SKM-1 (cell line): Measurements from ENCODE around the gene SLX9.
A peak's percentile ranks its signal among the peaks of the same experiment; 100 is the strongest.
"Not testable (repeated sequence)": the region's sequence is repeated elsewhere in the genome, so short reads cannot be mapped to it uniquely, and the experiment has no call there.

Experiments used
- DNase-seq: peaks from one replicate; lab custom pipeline; 2025; ENCODE audit not compliant: unreplicated experiment; lab: John Stamatoyannopoulos, UW

Gene SLX9

DNA sequence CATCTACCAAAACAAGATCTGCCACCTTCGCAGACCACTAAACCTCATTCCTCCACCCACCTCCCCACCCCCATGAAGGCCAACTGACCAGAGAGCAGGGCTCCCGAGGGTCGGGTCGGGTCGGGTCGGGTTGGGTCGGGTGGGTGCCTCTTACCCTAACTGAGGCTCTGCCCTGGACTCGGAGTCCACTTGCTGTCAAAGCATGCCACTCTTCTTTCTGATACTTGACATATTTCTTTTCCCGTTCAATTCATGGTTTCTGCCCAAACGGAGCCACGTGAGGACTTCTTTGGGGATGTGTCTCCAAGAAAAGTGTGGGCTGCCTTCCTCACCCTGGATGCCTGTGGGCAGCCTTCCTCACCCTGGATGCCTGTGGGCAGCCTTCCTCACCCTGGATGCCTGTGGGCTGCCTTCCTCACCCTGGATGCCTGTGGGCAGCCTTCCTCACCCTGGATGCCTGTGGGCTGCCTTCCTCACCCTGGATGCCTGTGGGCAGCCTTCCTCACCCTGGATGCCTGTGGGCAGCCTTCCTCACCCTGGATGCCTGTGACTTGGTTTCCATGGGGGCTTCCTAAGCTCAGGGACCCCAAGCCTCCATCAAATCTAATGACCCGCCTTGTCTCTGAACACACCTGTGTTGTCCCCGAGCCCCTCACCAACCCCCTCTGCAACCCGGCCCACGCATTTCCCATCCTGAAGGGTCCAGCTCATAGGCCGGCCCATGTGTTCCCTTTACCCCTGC, 11.2 kb upstream of the SLX9 start:
- not testable (repeated sequence) for DNase-seq

GRCh38 chr21:44929242-44929798, 10.5 kb upstream of the SLX9 start:
- no peak for DNase-seq

GRCh38 chr21:44929799-44930542, 9.9 kb upstream of the SLX9 start:
- DNase-seq: no peak

DNA sequence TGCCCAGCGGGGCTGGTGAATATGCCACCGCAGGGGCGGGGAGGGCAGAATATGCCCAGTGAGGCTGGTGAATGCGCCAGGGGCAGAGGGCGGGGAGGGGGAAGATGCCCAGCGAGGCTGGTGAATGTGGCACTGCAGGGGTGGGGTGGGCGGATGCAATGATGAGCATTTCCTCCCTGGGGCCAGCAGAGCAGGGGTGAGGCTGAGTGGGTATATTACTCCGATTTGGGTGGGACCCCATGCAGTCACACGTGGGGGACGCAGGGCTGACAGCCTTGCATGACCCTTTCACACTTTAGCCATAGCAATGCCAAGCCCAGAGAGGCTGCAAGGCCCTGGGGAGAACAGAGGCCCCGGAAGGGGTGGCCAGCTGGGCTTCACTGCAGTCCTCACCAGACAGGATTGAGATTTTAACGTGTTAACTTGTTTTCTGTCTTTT, 9.3 kb upstream of the SLX9 start:
- no peak for DNase-seq

GRCh38 chr21:44931137-44931500, 8.7 kb upstream of the SLX9 start:
- DNase-seq: peak; percentile 65

- DNase-seq: no peak
These were observed 8.1 kb upstream of the SLX9 start for GRCh38 chr21:44931501-44932407.

GRCh38 chr21:44932408-44933181, 7.2 kb upstream of the SLX9 start:
- no peak for DNase-seq

DNA sequence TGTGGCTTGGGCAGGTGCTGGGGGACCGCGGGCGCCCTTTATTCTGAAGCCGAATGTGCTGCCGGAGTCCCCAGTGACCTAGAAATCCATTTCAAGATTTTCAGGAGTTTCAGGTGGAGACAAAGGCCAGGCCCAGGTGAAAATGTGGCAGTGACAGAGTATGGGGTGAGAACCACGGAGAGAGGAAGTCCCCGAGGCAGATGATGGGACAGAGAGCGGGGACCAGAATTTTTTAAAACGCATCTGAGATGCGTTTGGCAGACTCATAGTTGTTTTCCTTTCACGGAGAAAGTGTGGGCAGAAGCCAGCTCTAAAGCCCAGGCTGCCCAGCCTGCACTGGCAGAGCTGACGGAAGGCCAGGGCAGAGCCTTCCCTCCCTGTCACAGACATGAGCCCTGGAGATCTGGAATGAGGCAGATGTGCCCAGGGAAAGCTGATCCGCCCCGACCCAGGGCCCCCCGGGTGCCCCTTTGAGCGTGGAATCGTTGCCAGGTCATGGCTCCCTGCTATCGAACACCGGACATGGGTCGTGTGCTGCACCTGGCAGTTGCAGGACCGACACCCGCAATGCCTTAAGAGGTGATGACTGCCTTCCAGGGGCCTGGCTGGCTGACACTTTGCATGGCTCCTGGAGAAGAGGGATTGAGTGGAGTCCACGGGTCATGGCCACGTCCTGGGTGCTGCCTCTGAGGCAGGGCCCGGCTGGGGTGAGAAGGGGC, 6.5 kb upstream of the SLX9 start:
- DNase-seq: no peak

DNA sequence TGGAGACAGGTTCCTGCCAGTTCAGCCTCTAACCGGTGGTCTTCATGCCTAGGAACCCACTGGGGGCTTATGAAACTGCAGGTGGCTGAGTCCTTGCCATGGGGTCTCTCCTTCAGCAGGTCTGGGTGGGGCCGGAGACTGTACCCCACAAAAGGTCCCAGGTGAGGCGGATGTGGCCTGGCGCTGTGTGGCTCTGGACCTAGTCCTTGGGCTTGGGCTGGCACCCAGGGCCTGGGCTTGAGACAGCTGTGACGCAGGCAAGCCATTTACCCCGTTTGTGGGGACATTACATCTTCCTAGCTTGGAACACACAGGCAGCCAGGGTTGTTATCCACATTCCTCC, 5.9 kb upstream of the SLX9 start:
- DNase-seq: no peak

- DNase-seq: no peak
These were observed 5.6 kb upstream of the SLX9 start for GRCh38 chr21:44934276-44934675.

DNA sequence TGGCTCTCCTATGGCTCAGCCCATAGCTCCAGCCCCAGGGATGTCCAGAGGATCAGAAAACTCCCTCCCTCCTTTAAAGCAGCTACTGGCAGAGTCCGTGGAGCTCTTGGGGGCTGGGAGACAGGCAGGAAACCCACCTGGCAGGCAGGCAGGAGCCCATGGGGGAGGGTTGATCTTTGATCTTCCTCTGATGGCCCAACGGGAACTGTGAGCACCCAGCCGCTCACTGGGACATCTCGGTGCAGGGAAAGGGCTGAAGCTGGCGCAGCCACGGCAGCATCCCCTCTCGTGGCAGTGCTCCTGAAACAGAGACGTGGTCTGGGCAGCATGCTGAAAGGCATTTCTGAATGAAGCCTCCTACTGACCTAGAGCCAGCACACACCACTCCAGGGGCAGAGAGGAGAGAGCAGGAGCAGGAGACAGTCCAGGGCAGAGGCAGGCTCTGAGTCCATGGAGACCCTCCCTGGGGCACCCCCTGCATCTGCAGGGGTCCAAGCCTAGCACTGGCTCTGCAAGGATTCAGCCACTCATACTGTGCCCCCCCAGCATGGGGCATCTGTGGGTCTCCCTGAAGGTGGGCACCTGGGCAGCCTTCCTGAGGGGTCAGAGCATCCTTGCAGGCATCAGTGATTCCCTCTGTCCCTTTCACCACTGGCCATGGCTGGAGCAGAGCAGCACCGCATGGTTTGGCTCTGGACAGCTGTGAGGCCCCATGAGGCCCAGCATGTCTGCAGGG, 4.9 kb upstream of the SLX9 start:
- no peak for DNase-seq

- no peak for DNase-seq
These were observed 4.3 kb upstream of the SLX9 start for GRCh38 chr21:44935533-44935927.

DNA sequence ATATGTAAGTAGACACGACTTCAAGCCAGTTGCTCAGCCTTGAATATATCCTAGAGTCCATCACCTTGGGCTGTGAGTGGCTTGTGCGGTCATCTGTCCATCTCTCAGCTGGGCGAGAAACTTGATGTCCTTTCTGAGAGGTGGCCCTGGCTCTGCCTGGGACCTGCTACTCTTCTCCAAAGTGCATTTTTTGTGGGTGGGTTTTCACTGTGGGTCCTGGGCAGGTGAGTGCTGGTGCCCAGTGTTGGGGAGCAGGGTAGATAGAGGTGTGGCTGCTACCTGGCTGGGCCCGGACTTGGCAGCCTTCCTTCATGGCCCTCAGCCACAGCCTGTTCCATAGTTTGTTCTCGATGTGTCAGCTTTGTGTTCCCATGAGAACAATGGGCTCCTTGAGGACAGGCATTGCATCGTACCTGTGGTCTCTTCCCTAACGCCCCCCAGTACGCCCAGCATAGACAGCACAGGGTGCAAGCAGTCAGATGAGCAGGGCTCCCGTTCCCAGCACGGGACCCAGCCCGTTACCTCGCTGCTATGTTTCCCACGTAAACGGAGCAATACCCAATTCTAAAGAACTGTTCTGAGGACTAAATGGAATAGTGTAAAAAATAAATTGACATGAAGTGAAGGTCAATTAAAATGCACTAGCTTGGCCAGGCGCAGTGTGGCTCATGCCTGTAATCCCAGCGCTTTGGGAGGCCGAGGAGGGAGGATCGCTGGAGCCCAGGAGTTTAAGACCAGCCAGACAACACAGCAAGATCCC, 877 bp upstream of the SLX9 start:
- DNase-seq: no peak

GRCh38 chr21:44940116-44940631, 345 bp downstream of the SLX9 start:
- no peak for DNase-seq

GRCh38 chr21:44941567-44941966, 1.7 kb downstream of the SLX9 start:
- DNase-seq: no peak

- no peak for DNase-seq
These were observed 2.7 kb downstream of the SLX9 start for GRCh38 chr21:44942566-44942965.

DNA sequence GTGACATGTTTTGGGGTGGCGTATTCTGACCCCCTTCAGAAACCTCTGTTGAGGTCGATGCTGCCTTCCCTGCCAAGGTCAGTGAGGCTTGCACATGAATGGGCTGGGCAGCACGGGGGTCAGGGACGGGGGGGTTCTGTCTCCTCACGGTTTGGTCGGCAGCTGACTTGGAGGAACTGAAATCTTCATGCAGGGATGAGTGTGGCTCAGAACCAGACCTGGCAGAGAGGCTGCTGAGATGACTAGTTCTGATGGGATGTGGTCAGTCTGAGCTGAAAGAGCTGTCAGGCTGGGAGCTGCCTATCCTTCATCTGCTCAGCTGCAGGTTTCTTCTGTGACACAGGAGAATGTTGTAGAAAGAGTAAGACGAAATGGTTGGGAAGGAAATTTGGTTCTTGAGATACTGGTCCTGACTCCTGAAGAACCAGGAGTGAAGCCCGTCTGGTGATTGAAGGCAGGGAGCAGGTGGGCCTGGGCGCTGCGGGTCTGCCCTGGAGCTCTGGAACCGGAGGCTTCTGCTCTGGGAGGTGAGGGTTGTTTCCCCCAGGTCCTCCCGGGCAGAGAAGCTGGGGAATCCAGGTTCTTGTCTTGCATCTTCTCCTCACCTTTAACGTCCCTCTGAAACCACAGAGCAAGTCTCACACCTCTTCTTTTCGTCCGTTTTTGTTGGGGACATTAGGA, 3.3 kb downstream of the SLX9 start:
- DNase-seq: no peak
